Colon (tissue), 2 donors: ENCODE results near the gene AGPS.

Experiments used
- FAIRE-seq: peaks from 2 replicates; lab custom pipeline; 2012; peaks lifted over from hg19 to GRCh38; lab: Jason Lieb, UNC
- donor health status: control.
- donor health status: control.

The AGPS gene

DNA sequence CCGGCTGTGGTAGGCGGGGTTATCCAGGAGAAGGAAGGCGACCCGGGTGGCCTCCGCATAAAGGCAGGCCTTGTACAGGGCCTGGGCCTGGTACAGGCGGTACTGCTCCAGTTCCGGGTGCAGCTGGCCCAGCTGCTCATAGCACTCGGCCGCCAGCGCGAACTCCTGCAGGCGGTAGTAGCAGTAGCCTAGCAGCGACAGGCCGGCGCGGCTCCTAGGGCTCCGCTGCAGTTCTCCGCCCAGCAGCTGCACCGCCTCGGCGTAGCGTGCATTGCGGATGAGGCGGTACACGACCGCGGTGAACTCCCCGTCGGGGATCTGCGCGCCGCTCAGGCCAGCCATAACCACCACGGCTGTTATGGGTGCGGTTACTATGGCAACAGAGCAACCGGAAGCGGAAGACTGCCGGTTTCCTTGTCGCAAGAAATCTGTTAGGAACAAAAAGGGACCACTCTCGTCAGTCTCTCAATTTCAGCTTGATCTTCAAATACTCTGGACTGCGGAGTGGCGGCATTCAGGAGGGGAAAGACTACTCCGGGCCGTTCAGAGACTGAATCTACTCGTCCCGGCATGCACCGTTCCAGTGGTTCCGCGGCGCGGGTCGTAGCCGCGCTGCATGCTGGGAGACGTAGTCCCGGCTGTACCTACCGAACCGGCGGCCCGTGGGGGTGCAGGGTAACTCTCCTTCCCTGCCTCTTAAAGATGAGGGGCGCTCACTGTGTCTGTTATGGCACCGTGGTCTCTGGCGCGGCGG, 160.0 kb downstream of the AGPS start:
- FAIRE-seq = no peak

DNA sequence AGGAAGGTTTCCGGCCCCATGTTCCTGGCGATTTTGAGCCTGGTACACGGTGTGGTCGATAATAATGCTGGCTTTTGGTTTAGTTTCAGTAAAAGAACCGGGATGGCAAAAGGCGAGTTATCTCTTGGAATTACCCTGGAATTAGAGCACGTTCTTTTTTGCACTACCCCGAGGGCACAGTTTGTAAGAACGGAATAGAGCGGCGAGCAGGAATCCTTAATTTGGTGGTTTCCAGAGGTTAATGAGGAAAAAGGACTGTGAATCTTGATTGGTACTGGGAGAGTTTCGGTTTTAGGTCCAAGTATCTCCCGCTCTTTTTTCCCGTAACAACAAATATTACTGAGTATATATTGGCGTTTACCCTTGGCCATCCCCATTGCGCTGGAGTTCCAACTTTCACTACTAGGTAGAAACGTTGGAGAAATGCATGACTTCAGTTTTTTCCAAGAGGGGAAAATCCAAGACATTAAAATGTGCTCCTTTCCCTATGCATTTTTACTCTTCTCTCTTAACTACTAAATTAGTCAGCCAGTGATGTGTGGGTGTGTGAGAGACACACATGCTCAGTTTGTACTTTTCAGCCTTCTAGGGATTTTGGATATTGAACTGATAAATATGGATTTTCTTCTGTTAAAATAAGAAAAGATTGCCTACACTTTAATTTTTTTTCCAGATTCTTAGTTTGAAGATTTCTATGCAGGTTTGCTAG, 160.8 kb downstream of the AGPS start:
- no peak for FAIRE-seq

DNA sequence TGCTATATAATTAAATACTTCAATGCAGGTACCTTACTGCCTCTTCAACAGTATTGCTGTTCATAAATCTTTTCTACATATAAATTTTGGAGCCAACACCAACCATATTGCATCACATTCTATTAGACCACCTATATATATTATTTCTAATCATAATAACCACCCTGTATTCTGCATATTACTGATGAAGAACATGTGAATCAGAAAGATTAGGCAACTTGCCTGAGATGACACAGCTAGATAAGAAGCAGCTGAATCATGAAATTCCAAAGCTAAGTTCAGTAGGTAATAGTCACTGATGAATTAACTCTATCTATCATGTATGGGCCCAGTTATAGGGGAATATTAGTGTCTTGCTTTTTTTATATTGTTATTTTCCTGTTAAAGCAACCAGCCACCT, 161.8 kb downstream of the AGPS start:
- no peak for FAIRE-seq

DNA sequence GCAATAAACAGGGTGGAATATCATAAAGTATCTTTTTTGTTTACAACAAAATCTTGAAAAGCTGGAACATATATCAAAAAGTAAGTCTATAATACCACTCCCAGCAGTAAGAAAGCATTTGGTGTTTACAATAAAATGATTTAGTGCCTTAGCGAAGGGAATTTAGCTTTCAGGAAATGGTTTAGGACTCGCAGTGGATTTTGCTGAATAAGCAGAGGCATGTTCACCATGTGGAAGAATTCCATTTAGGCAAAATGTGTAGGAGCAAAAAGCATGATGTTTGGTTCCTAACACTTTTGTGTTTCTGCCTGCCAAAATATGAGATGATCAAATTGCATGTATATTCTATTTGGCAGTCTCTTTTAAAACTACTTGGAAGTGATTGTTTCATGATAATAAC, 163.6 kb downstream of the AGPS start:
- no peak for FAIRE-seq

DNA sequence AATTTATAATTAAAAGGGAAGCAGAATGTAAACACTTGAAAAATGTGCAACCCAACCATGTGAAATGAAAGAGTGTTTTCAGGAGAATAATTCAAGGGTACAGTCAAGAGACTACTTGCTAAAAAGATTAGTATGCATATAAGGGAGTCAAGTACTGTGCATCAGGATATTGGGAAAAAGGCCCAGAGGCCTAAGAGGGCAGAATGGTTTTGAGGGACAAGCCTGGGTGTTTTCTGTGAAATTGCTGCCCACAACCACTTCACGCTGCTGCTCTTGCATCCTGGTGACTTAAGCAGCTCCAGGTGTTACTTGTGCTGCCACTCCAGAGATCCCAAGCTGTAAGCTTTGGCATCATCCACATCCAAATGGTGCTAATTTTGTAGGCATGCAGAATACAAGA, 165.2 kb downstream of the AGPS start:
- no peak for FAIRE-seq

DNA sequence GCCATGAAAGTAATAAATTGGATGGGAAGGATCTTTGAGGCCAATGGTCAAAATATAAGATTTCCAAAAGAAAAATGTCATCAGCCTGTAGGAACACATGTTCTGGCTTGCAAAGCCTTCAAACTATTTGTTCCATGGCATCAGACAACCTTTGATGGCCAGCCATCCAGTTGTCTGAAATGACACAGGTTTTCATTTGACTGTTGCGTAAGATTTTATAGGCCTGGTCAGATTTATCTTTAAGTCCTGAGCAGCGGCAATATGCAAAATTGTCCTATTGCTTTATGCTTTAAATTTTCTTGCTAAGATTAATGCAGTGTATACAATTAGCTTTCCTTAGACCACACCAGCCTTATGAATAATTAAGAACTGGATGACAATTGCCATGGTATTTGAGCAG, 167.1 kb downstream of the AGPS start:
- FAIRE-seq = no peak

DNA sequence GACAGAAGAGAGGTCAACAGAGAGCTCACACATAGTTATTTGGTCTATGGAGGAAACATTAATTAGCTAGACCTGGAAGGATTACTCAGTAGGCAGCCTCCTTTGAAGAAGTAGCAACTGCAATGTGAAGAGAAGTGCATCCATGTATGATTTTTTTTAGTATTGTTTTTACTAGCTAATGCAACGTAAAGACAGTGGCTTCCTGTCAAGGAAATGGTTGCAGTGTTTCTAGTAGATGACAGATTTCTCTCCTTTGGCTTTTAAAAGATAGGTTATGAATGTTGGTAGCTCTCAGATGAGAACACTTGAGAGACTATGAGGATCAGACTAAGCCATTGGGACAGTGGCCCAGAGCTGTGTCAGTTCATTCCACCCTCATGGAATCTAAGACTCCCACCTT, 175.8 kb downstream of the AGPS start:
- FAIRE-seq = no peak

DNA sequence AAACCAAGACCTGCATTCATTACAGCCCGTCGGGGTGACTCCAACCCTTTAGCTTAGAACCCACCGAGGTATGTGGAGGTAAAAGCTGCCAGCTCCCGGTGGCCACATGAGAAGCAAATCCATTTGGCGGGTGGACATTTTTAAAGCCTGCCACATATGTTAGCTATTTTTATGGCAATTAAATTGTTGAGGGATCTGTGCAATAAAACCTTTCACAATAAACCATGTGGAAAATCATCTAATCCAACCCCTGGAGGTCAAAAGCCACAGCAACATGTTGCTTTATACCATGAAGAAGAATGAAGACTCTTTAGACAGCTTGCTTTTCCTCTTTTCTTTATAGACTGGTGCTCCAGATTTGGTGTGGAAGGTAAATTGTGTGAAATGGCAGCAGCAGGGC, 176.3 kb downstream of the AGPS start:
- FAIRE-seq = no peak

DNA sequence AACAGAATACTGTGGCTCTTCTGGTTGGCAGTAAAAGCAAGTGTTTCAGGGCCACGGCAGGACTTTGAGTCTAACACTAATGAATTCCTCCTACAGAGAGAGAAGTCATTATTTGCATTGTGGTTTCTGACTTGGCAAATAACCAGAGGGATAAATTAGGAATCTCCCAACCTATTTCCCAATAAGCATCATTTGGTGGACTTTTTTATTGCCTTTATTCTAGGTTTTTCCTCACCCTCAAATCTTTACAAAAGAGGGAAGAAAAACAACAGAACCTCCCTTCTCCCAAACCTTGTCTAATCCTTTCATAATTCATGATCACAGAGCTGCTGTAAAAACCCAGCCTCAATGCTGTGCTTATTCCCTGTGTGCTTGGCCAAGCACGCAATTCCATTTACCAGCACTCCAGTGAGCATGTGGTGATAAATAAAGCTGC, 179.7 kb downstream of the AGPS start:
- FAIRE-seq = no peak

DNA sequence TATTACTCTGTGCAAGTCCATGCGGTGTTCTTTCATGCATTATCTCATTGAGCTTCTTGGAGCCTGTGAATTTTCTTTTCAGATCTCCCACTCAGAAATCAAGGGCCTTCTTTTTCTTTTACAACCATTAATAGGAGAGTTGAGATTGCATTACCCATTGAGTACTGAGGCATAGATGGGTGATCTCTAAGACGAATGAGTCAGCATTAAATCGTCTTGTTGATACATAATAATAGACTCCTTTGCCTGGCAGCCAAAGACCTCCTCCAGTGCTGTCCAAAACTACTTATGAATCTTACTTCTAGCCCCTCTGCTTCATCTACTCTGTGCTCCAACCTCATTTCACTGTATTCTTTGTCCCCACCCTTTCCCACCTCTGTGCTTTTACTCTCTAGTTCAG, 180.5 kb downstream of the AGPS start:
- FAIRE-seq = no peak

DNA sequence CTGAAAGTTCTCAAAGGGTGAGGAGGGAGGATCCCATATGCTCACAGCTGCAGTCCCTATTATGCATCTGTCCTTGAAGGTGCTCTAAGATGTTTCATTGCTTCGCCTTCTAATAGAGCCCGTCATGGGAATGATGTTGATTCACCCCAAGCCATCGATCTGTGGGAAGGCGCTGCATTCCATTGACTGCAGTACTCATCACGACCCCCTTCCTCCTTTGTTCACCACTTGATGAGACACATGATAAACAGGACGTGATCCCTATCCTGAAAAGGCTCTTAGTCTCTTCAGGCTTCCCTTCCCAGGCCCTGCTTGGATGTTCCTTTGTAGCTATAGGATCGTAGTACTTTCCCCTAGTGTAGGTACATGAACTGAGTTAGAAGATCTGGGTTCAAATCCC, 181.8 kb downstream of the AGPS start:
- no peak for FAIRE-seq

DNA sequence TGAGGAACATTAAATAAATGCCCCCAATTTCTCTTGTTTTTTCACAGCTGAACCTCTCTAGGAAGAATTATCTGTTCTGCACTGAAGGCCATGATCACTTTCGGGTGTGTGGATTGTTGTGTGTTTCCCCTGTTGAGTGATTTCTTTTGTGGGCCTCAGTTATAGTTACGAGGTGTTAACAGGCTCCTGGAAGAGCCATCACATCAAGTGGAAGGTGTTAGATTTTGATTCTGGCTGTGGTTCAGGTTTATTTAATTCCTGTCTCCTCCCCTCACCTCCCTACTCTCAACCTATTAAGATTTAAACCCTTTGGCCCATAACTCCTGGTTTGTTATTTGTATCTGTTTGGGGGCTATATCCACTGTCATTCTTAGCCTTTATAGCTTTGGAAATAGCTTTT, 182.8 kb downstream of the AGPS start:
- FAIRE-seq = no peak

DNA sequence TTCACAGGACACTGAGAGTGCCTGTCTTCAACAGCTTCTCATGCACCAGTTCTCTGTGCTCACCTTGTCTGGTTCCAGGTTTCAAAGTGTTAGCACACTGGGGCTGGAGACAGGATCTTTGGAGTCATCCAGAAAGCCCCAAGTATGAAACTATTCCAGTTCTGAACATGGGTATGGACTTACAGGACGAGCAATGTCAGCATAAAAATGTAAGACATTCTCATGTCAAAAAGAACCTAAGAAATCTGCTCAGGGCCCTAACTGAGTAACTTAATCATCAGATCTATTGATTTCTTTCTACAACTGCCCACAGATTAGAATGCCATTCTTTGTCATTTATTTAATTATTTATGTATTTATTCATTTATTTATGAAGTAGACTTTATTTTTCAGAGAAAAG, 184.5 kb downstream of the AGPS start:
- no peak for FAIRE-seq

DNA sequence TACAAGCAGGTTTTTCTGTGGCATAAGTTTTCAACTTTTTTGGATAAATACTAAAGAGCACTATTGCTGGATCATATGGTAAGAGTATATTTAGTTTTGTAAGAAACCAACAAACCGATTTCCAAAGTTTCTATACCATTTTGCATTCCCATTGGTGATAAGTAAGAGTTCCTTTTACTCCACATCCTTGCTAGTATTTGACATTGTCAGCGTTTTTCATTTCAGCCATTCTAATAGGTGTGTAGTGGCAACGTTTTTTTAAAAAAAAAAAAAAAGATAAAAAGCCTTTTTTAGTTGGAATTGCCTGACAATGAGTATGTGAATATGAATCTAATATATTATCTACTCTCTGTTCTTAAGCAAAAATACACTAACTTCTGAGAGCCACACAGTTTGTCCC, 185.9 kb downstream of the AGPS start:
- FAIRE-seq = no peak

DNA sequence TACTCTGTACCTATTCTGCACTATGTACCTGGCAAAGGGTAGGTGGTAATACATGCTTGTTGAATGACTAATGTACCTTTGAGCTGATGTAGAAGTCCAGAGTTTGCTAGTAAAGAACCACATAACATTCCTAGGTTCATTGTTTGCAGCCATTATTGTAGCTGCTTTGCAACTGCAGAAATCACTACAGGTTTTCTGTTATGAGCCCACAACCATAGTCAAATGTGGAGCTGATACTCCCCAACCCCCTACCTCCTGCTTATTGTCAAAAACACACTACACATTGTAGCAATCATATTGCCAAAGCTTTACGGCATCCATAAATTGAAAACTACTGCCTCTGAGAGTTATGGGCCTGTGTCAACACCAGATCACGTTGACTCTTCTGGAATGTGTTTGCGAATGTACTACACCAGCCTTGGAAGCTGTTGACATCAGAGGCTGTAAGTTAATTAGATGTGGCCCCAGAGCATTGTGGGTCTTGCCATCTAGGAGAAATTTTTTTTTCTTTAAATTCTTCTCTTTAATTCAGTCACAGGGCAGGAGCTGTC, 187.0 kb downstream of the AGPS start:
- no peak for FAIRE-seq

DNA sequence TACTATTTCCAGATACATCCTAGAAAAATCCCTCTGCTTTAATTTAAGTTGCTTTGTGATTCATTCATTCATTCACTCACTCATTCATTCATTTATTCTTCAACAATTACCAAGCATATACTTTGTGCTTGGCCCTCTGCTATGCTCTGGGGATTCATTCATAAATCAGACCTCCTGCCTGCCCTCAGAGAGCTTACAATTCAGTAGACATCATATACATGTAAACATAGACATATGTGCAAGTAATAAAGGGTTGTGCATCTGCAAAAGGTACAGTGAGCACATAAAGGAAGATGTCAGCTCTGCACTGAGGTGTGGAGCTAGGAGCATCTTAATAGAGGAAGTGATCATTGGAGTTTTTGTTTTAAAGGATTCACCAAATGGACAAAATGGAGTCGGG, 189.4 kb downstream of the AGPS start:
- FAIRE-seq = no peak

DNA sequence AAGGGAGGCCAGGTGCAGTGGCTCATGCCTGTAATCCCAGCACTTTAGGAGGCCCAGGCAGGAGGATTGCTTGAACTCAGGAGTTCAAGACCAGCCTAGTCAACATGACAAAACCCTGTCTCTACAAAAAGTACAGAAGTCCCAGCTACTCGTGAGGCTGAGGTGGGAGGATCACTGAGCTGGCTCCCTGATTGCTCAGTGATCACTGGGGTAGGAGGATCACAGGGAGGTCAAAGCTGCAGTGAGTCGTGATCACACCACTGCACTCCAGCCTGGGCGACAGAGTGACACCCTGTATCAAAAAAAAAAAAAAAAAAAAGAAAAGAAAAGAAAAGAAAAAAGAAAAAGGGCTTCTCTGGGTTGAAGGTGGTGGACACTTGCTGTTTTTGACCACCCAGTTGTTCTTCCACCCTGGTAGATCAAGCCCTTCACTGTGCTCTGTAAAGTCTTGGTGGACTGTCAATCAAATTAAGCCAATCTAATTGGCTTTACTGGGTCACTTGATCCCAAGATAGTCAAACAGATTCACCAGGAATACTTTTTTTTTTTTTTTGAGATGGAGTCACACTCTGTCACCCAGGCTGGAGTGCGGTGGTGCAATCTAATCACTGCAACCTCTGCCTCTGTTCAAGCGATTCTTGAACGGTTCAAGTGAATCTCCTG, 191.6 kb downstream of the AGPS start:
- FAIRE-seq = no peak

DNA sequence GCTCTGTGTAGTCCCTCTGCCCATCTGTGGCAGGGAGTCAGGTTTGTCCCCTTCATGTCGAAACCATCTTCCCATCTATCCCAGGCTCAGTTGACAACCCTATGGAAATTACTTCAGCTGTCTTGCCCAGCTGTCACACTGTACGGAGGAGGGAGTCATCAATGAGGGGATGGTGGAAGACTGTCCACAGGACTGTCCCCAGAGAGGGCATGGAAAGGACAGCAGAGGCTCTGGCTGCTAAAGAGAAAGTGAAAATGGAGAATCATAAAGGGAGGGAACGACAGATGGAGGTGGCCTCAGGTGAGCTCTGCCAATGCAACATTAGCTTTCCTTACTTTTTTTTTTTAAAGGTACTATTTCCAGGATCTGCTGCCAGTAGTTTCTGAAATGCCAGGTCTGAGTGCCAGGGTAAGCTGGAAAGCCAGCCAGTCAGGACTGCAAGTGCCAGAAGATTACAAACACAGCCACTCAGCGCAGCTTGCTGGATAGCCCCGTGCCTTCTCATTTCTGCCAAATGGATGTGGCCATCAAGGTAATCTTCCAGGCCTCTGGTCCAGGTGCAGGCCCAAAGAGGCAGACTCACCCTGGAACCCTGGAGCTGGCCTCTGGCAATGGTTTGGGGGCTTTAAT, 192.8 kb downstream of the AGPS start:
- FAIRE-seq = no peak

DNA sequence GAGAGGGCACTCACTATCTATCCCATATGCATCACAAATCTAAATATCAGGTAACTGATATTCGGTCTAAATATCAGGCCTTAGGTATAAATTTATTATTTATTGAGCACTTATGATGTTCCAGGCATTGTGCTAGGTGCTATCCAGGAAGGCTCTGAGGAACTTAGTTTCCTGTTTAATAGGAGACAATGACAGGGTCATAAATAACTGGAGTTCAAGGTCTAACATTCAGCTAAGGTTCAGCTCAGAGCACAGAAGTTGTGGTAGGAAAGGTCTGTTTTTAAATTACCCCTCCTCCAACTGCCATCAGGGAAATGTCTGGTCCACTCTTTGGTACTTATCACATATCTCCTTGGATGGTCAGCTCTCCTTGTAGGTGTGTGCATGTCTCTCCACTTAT, 193.6 kb downstream of the AGPS start:
- FAIRE-seq = no peak

DNA sequence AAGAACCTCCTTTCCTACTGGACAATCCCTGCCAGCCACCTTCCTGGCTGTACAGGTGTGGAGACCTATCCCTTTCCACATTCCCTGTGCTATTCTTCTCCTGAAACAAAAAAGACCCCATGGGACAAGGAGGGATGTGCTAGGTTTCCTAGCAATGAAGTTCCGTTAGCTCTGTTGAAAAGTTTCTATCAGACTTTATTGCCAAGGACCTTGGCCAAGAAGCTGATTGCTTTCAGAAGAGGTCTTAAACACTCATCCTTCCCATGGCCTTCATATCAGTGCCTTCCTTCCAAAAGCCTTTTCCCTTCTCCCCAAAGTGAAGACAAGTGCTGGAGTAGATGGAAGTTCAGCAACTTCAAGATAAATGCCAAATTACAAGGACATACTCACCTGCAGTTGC, 194.8 kb downstream of the AGPS start:
- FAIRE-seq = no peak

DNA sequence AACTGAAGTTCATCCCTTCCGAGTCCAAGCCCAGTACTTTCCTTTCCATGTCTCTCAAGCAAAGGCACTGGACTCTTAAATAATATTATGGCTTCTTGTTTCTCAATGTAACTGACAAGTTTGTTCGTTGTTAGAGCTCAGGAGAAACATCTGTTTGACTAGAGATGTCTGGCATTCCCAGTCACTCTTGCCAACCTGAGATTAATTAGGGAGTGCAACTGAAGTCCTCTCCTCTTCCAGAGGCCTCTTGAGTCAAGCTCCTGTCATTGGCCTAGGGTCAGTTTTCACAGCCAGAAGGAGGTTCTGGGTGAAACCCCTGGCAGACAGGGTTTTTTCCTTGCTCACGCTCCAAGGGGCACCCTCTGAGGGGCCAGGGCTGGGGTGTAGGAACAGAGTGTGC, 196.1 kb downstream of the AGPS start:
- FAIRE-seq = no peak

DNA sequence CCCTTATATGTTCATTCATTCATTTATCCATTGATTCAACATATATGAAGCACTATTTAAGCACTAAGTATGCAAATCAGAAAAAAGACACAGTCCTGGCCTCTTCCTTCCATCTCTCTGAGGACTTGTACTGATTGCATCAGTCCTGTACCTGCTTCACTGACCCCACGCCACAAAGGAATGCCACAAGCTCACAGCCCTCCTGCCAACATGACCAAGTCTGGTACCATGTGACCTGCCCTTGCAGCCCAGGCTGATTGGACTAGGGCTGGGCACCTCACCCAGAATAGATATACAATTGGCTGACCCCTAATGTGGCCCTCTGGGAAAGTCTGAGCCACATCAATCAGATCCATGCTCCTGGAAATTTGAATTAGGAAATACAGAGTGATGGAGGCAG, 196.6 kb downstream of the AGPS start:
- no peak for FAIRE-seq

DNA sequence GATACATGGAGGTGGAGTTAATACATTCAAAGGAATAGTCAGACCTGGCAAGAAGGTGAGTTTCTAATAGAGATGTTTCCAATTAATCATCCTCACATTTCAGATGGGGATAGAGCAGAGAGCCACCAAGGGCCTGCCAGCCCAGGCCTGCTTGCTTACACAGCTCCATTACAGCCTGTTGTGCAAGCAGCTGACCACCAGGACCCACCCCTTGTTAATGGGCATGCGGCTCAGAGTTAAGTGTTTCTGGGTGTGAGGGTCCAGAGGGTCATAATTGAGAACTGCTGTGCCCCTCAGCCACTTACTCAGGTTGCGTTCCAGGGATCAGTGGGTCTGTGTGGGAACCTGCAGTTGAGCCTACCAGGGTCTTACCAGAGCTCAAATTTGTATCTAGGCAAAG, 199.8 kb downstream of the AGPS start:
- FAIRE-seq = no peak
